OCI-LY1 (cell line): ENCODE results near the gene CCL28.

Experiments used
- EZH2 ChIP-seq: fragments of 200-600 bp; sonication (generic), shearing (Covaris generic); IDR thresholded peaks from 2 replicates; pipeline ENCODE4 v1.8.0; 2017; ENCODE audit warnings: borderline replicate concordance, mixed run types, mild to moderate bottlenecking, antibody characterized with exemption, low read length, moderate library complexity, mixed read lengths
- TF ChIP-seq, protein P1 (sequence below): fragments of 200-600 bp; sonication (generic), shearing (Covaris generic); IDR thresholded peaks from 2 replicates; pipeline ENCODE4 v1.5.1; 2017; ENCODE audit warnings: mild to moderate bottlenecking, antibody characterized with exemption, low read length, moderate library complexity, mixed read lengths

DNA sequence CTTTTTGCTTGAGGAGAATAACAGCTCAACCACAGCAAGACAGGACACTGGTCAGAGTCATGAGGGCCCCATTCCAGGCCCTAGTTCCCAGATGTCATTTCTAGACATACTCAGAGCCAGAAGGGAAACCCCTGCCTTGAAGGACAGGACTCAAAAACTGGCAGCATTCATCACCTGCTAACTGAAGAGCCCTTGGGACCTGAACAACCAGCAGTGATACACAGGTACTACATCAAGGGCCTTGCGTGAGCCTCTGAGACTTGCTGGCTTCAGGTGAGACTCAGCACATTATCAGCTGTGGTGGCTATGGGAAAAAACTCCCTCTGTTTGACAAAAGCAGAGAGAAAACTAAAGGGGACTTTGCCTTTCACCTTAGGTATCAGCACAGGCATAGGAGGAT lies 48.9 kb upstream of the CCL28 start:
- TF ChIP-seq, protein P1, sequence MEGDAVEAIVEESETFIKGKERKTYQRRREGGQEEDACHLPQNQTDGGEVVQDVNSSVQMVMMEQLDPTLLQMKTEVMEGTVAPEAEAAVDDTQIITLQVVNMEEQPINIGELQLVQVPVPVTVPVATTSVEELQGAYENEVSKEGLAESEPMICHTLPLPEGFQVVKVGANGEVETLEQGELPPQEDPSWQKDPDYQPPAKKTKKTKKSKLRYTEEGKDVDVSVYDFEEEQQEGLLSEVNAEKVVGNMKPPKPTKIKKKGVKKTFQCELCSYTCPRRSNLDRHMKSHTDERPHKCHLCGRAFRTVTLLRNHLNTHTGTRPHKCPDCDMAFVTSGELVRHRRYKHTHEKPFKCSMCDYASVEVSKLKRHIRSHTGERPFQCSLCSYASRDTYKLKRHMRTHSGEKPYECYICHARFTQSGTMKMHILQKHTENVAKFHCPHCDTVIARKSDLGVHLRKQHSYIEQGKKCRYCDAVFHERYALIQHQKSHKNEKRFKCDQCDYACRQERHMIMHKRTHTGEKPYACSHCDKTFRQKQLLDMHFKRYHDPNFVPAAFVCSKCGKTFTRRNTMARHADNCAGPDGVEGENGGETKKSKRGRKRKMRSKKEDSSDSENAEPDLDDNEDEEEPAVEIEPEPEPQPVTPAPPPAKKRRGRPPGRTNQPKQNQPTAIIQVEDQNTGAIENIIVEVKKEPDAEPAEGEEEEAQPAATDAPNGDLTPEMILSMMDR, result no peak
- TF ChIP-seq EZH2, result no peak
